ENCODE data around the gene NKX2-3.

Gene NKX2-3

DNA sequence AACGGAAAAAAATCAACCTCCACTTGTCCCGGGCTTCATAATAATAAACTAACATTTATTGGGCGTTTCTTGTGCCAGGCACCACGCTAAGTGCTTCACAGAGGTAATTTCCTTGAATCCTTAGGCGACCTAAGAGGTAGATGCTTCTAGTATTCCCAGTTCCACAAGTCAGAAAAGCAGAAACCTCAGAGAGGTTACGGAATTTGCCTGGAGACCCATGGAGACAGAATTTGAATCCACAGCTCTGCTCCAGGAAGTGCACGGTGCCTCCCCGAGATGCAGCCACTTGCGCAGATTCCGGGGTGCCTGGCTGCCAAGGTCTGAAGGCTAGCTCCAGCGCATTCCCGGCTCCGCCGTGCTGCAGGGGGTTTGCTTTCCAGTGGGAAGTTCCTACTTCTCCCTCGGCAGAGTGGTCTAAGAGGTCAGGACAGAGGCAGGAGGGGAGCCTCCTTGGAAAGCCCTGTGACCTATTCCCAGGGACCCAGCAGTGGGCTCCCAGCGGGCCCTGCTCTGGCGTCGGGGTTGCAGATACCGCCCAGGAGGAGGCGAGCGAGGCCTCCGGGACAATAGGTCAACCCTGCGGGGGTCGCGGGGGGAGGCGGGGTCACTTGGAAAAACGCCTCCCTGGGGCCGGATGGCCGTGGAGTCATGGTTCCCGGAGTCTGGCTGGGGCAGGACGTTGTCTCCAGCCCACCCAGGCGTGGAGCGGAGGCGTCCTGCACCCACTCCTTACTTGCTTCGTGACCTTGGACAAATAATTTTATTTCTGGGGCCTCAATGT lies 10.1 kb upstream of the NKX2-3 start:
- H3K4me1 ChIP-seq (ENCODE audit: control extremely low read depth in 1 of 4, control insufficient read depth in 4 of 4, insufficient read depth in 4 of 4, low read length in 3 of 4): peaks cover 0 to 66% (median 47%) of the 10 kb centered on the region in 4 experiments
- ChIA-PET CTCF (interaction anchor here (1.3 to 3.1 kb wide), 4 partner anchors 13 to 90 kb away, joined by 3 to 10 read pairs (median 8); no protein-coding TSS in a partner anchor), POLR2A (interaction anchor here (0.6 kb wide), 1 partner anchor 49 kb away, joined by 3 read pairs; no protein-coding TSS in a partner anchor)
- no peak overlapping the region for H3K27ac ChIP-seq (ENCODE audit: insufficient read depth in 1 of 2, low read depth in 1 of 2, low read length in 2 of 2, poor library complexity in 1 of 2, severe bottlenecking in 2 of 2)
- H3K9me3 ChIP-seq (ENCODE audit: control extremely low read depth in 1 of 5, control insufficient read depth in 4 of 5, insufficient read depth in 2 of 5, low read depth in 1 of 5, low read length in 4 of 5): no peaks in the 10 kb centered on the region
- peak overlapping the region in 5 of 7 experiments; percentile 53 to 87 (median 75) for H3K4me3 ChIP-seq (ENCODE audit: control insufficient read depth in 1 of 7, extremely low read depth in 1 of 7, insufficient read depth in 4 of 7, low read depth in 2 of 7, low read length in 6 of 7)
- no peaks in the 10 kb centered on the region for H3K27me3 ChIP-seq (replicated peaks in 2 of 5; ENCODE audit: control insufficient read depth in 4 of 5, insufficient read depth in 5 of 5, low read length in 4 of 5)
- H3K36me3 ChIP-seq (ENCODE audit: control insufficient read depth in 4 of 4, insufficient read depth in 4 of 4, low read length in 3 of 4): peaks cover 0 to 2% (median 0%) of the 10 kb centered on the region in 4 experiments
- WGBS (ENCODE audit: insufficient coverage): 48% methylated on average over 30 of the region's 35 CpGs
- DNase-seq: peak in 1 of 3 donors; percentile 35

DNA sequence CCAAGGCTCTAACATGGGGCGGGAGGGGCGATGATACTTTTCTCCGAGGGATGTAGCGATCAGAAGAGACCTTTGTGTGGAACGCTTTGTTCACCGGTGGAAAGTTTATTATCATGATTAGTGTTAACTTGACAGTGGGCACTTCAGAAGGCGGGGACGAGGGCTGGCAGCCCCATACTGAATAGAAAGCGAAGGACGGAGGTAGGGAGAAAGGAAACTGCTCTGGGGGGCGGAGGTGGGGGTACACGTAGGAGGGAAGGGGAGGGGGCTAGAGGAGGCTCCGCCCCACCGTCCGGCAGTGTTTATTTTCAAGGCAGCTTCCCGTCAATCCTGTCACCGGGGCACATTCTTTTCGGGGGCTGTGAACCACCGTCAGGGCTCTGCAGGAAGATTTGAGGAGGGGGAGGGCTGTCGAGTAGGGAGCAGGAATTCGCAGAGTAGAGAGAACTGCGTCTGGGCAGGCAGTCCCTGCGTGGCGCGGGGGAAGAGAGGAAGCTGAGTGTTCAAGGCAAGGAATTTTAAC lies 9.4 kb upstream of the NKX2-3 start:
- POLR2A ChIA-PET: interaction anchor here (0.6 kb wide), 1 partner anchor 49 kb away, joined by 3 read pairs; no protein-coding TSS in a partner anchor
- Histone ChIP-seq H3K9me3 (ENCODE audit: control extremely low read depth in 1 of 5, control insufficient read depth in 4 of 5, insufficient read depth in 2 of 5, low read depth in 1 of 5, low read length in 4 of 5) (no peaks in the 10 kb centered on the region), H3K27ac (ENCODE audit: insufficient read depth in 1 of 2, low read depth in 1 of 2, low read length in 2 of 2, poor library complexity in 1 of 2, severe bottlenecking in 2 of 2) (peak overlapping the region in 1 of 2 experiments; percentile 63), H3K36me3 (ENCODE audit: control insufficient read depth in 4 of 4, insufficient read depth in 4 of 4, low read length in 3 of 4) (peaks cover 0 to 2% (median 0%) of the 10 kb centered on the region in 4 experiments), H3K4me1 (ENCODE audit: control extremely low read depth in 1 of 4, control insufficient read depth in 4 of 4, insufficient read depth in 4 of 4, low read length in 3 of 4) (peaks cover 0 to 71% (median 51%) of the 10 kb centered on the region in 4 experiments), H3K27me3 (replicated peaks in 2 of 5; ENCODE audit: control insufficient read depth in 4 of 5, insufficient read depth in 5 of 5, low read length in 4 of 5) (no peaks in the 10 kb centered on the region), H3K4me3 (ENCODE audit: control insufficient read depth in 1 of 7, extremely low read depth in 1 of 7, insufficient read depth in 4 of 7, low read depth in 2 of 7, low read length in 6 of 7) (peak overlapping the region; percentile 15 to 87 (median 73))
- CTCF ChIA-PET: interaction anchor here (0.9 to 1.7 kb wide), 6 partner anchors 9 to 89 kb away, joined by 3 to 8 read pairs (median 3); no protein-coding TSS in a partner anchor
- WGBS (ENCODE audit: insufficient coverage): under 1% methylated on average over 24 of the region's 25 CpGs
- DNase-seq: peak in 2 of 3 donors; percentile 81 to 83

DNA sequence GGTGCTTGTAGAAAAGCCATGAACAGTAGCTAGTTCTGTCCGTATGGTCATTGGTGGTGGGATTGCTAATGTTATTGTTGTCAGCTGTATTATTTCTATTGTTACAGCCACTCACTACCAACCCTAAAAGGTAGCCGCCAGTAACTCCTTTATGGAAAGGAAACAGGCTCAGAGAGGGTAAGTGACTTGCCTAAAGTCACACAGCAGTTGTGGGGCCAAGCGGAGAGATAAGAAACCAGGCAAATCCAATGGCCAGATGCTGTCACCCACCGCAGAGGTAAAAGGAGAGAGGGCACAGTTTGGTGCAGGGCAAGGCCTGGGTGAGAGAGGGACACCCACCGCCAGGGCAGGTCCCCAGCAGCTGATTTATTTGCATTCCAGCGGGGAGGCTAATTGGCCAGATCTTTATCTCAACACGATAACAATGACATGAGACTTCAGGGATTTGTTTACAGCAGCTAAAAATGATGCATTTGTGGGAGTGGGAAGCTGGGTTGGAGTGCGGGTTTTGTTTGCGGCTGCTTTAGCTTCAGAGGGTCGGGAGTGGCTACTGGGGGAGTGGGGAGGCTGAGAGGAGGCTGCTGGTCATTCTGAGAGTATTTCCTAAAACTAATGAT lies 8.6 kb upstream of the NKX2-3 start:
- no peaks in the 10 kb centered on the region for H3K27me3 ChIP-seq (replicated peaks in 2 of 5; ENCODE audit: control insufficient read depth in 4 of 5, insufficient read depth in 5 of 5, low read length in 4 of 5)

DNA sequence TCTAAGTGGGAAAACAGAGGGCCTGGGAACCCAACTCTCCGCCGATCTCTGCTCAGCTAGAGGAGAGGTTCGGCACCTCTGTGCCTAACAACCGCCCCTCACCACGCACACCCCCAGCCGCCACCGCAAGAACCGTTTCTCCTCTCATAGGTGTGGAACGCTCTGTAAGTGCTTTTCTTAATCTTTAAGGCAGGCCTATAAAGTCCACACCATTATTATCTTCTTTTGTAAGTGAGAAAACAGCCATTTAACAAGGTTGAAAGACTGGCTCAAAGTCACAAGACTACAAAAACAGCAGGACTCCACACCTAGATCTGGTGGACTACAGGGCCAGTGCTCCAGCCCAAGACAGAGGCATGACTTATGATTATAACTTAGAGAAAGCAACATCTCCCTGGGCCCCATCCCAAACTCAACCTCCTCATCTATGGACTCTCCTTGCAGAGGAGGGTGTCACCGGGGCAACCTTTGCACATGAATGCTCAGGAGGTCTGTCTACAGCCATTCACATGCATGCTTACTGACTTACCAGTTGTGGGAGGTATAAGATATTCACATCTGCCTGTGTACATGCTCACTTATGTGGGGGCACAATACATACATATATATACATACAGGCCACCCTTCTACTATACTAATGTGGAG lies 7.9 kb upstream of the NKX2-3 start:
- no peak for DNase-seq
- H3K4me1 ChIP-seq (ENCODE audit: control extremely low read depth in 1 of 4, control insufficient read depth in 4 of 4, insufficient read depth in 4 of 4, low read length in 3 of 4): peaks cover 8 to 78% (median 57%) of the 10 kb centered on the region in 4 experiments
- H3K9me3 ChIP-seq (ENCODE audit: control extremely low read depth in 1 of 5, control insufficient read depth in 4 of 5, insufficient read depth in 2 of 5, low read depth in 1 of 5, low read length in 4 of 5): no peaks in the 10 kb centered on the region
- CTCF ChIA-PET: interaction anchor here (1.2 to 1.7 kb wide), 3 partner anchors 12 to 23 kb away, joined by 4 to 8 read pairs (median 7); no protein-coding TSS in a partner anchor
- H3K27ac ChIP-seq (ENCODE audit: insufficient read depth in 1 of 2, low read depth in 1 of 2, low read length in 2 of 2, poor library complexity in 1 of 2, severe bottlenecking in 2 of 2): no peak overlapping the region
- WGBS (ENCODE audit: insufficient coverage): 96% methylated on average over 9 of the region's 10 CpGs
- POLR2A ChIA-PET: interaction anchor here (1.0 kb wide), 1 partner anchor 9 kb away, joined by 3 read pairs; no protein-coding TSS in a partner anchor
- H3K36me3 ChIP-seq (ENCODE audit: control insufficient read depth in 4 of 4, insufficient read depth in 4 of 4, low read length in 3 of 4): peaks cover 0 to 2% (median 0%) of the 10 kb centered on the region in 4 experiments
- H3K27me3 ChIP-seq (replicated peaks in 2 of 5; ENCODE audit: control insufficient read depth in 4 of 5, insufficient read depth in 5 of 5, low read length in 4 of 5): no peaks in the 10 kb centered on the region
- H3K4me3 ChIP-seq (ENCODE audit: control insufficient read depth in 1 of 7, extremely low read depth in 1 of 7, insufficient read depth in 4 of 7, low read depth in 2 of 7, low read length in 6 of 7): no peak overlapping the region

More for the DNA sequence above, 8.6 kb upstream of the NKX2-3 start:
- Histone ChIP-seq H3K4me3 (ENCODE audit: control insufficient read depth in 1 of 7, extremely low read depth in 1 of 7, insufficient read depth in 4 of 7, low read depth in 2 of 7, low read length in 6 of 7) (peak overlapping the region in 5 of 7 experiments; percentile 53 to 87 (median 75)), H3K9me3 (ENCODE audit: control extremely low read depth in 1 of 5, control insufficient read depth in 4 of 5, insufficient read depth in 2 of 5, low read depth in 1 of 5, low read length in 4 of 5) (no peaks in the 10 kb centered on the region), H3K27ac (ENCODE audit: insufficient read depth in 1 of 2, low read depth in 1 of 2, low read length in 2 of 2, poor library complexity in 1 of 2, severe bottlenecking in 2 of 2) (no peak overlapping the region), H3K4me1 (ENCODE audit: control extremely low read depth in 1 of 4, control insufficient read depth in 4 of 4, insufficient read depth in 4 of 4, low read length in 3 of 4) (peaks cover 4 to 77% (median 55%) of the 10 kb centered on the region in 4 experiments), H3K36me3 (ENCODE audit: control insufficient read depth in 4 of 4, insufficient read depth in 4 of 4, low read length in 3 of 4) (peaks cover 0 to 2% (median 0%) of the 10 kb centered on the region in 4 experiments)
- WGBS (ENCODE audit: insufficient coverage): 81% methylated on average over 7 of the region's 10 CpGs
- ChIA-PET POLR2A (interaction anchor here (1.0 kb wide), 1 partner anchor 9 kb away, joined by 3 read pairs; no protein-coding TSS in a partner anchor), CTCF (interaction anchor here (0.9 to 1.7 kb wide), 7 partner anchors 8 to 89 kb away, joined by 3 to 8 read pairs (median 3); no protein-coding TSS in a partner anchor)
- DNase-seq: no peak

DNA sequence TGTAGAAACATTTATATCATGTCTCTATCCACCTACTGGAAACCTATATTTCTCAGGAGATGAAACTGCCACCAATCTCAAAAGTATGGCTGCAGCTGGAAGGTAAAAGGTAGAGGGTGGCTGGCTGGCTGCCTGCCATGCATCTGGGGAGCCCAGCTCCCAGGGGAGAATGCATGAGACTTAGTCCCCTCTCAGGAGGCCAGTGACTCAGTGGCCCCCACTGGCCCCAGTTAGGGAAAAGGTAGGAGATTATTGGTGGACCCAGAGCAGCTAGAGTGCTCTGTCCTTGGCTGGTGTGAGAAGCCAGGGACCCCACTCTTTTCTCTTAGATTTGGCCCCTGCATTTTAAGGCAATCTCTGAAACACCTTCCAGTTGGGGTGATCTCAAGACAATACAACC lies 6.8 kb upstream of the NKX2-3 start:
- peak overlapping the region in 1 of 7 experiments; percentile 96 for H3K4me3 ChIP-seq (ENCODE audit: control insufficient read depth in 1 of 7, extremely low read depth in 1 of 7, insufficient read depth in 4 of 7, low read depth in 2 of 7, low read length in 6 of 7)
- DNase-seq: no peak
- peak overlapping the region in 1 of 2 experiments; percentile 93 for H3K27ac ChIP-seq (ENCODE audit: insufficient read depth in 1 of 2, low read depth in 1 of 2, low read length in 2 of 2, poor library complexity in 1 of 2, severe bottlenecking in 2 of 2)
- POLR2A ChIA-PET: no interaction called here
- peaks cover 8 to 78% (median 55%) of the 10 kb centered on the region in 4 experiments for H3K4me1 ChIP-seq (ENCODE audit: control extremely low read depth in 1 of 4, control insufficient read depth in 4 of 4, insufficient read depth in 4 of 4, low read length in 3 of 4)
- H3K36me3 ChIP-seq (ENCODE audit: control insufficient read depth in 4 of 4, insufficient read depth in 4 of 4, low read length in 3 of 4): peaks cover 0 to 2% (median 0%) of the 10 kb centered on the region in 4 experiments
- H3K27me3 ChIP-seq (replicated peaks in 2 of 5; ENCODE audit: control insufficient read depth in 4 of 5, insufficient read depth in 5 of 5, low read length in 4 of 5): no peaks in the 10 kb centered on the region
- CTCF ChIA-PET: interaction anchor here (1.0 to 4.6 kb wide), 5 partner anchors 9 to 90 kb away, joined by 3 to 19 read pairs (median 4); no protein-coding TSS in a partner anchor
- no peaks in the 10 kb centered on the region for H3K9me3 ChIP-seq (ENCODE audit: control extremely low read depth in 1 of 5, control insufficient read depth in 4 of 5, insufficient read depth in 2 of 5, low read depth in 1 of 5, low read length in 4 of 5)

DNA sequence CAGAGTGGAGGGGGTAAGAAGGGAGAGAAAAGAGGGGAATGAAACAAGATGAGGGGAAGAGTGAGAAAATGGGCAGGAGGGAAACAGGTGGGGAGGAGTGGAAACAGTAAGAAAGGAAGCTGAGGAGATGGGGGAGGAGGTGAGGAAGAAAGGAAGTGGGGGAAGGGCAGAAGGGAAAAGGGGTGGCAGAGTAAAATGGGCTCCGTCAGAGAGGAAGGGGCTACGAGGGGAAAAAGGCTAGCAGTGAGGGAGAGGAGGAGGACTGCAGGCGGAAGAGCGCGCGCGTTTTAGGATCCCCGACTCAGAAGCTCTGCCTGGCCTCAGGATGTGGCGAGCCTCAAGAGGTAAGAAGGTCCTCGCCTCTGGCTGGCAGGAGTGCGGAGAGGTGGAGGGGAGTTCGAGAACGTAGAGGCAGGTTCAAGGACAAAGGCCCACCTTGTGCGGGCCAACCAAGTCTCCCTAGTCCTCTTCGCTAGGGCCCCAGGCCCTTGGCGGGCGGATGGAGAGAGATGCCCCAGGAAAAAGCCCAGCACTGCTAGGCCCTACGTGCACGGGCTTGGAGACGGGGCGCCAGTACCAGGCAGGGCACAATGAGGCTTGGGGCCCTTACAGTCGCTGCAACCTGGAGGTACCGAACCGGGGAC lies 5.8 kb upstream of the NKX2-3 start:
- CTCF ChIA-PET: interaction anchor here (1.0 to 4.6 kb wide), 5 partner anchors 8 to 91 kb away, joined by 3 to 19 read pairs (median 4); no protein-coding TSS in a partner anchor
- H3K27me3 ChIP-seq (replicated peaks in 2 of 5; ENCODE audit: control insufficient read depth in 4 of 5, insufficient read depth in 5 of 5, low read length in 4 of 5): peaks cover 0 to 1% (median 0%) of the 10 kb centered on the region in 5 experiments

More for the DNA sequence above, 5.8 kb upstream of the NKX2-3 start:
- peaks cover 8 to 78% (median 58%) of the 10 kb centered on the region in 4 experiments for H3K4me1 ChIP-seq (ENCODE audit: control extremely low read depth in 1 of 4, control insufficient read depth in 4 of 4, insufficient read depth in 4 of 4, low read length in 3 of 4)
- H3K27ac ChIP-seq (ENCODE audit: insufficient read depth in 1 of 2, low read depth in 1 of 2, low read length in 2 of 2, poor library complexity in 1 of 2, severe bottlenecking in 2 of 2): peak overlapping the region in 1 of 2 experiments; percentile 93
- POLR2A ChIA-PET: interaction anchor here (0.6 to 0.7 kb wide), 2 partner anchors 91 kb away, joined by 3 to 4 read pairs; no protein-coding TSS in a partner anchor
- H3K36me3 ChIP-seq (ENCODE audit: control insufficient read depth in 4 of 4, insufficient read depth in 4 of 4, low read length in 3 of 4): peaks cover 0 to 2% (median 0%) of the 10 kb centered on the region in 4 experiments
- DNase-seq: peak in 2 of 3 donors; percentile 34 to 47
- H3K4me3 ChIP-seq (ENCODE audit: control insufficient read depth in 1 of 7, extremely low read depth in 1 of 7, insufficient read depth in 4 of 7, low read depth in 2 of 7, low read length in 6 of 7): peak overlapping the region in 4 of 7 experiments; percentile 83 to 96 (median 89)
- 39% methylated on average over 24 of the region's 24 CpGs for WGBS (ENCODE audit: insufficient coverage)
- peaks cover 0 to 2% (median 0%) of the 10 kb centered on the region in 5 experiments for H3K9me3 ChIP-seq (ENCODE audit: control extremely low read depth in 1 of 5, control insufficient read depth in 4 of 5, insufficient read depth in 2 of 5, low read depth in 1 of 5, low read length in 4 of 5)
